A673 (cell line): Measurements from ENCODE around the gene GSTT4.

Experiments
- CTCF ChIP-seq: fragments of 300-800, 200-600 bp; sonication (generic); conservative IDR thresholded peaks from 2 replicates; pipeline ENCODE4 v1.5.1; 2017; ENCODE audit warnings: low read depth, mild to moderate bottlenecking, antibody characterized with exemption, low read length, moderate library complexity, mixed read lengths
- EZH2 ChIP-seq: fragments of 200-600 bp; sonication (generic); IDR thresholded peaks from 2 replicates; pipeline ENCODE4 v1.6.1; 2017; ENCODE audit warnings: borderline replicate concordance, low read depth, mild to moderate bottlenecking, mixed read lengths, antibody characterized with exemption, low read length; ENCODE audit not compliant: poor library complexity, severe bottlenecking

GRCh38 chr22:24007253-24008021, 2.2 kb upstream of the GSTT4 start:
- TF ChIP-seq CTCF (no peak), EZH2 (no peak)
